ENCODE results near the gene SORL1.
A peak's percentile ranks its signal among the peaks of the same experiment; 100 is the strongest.

The SORL1 gene

DNA sequence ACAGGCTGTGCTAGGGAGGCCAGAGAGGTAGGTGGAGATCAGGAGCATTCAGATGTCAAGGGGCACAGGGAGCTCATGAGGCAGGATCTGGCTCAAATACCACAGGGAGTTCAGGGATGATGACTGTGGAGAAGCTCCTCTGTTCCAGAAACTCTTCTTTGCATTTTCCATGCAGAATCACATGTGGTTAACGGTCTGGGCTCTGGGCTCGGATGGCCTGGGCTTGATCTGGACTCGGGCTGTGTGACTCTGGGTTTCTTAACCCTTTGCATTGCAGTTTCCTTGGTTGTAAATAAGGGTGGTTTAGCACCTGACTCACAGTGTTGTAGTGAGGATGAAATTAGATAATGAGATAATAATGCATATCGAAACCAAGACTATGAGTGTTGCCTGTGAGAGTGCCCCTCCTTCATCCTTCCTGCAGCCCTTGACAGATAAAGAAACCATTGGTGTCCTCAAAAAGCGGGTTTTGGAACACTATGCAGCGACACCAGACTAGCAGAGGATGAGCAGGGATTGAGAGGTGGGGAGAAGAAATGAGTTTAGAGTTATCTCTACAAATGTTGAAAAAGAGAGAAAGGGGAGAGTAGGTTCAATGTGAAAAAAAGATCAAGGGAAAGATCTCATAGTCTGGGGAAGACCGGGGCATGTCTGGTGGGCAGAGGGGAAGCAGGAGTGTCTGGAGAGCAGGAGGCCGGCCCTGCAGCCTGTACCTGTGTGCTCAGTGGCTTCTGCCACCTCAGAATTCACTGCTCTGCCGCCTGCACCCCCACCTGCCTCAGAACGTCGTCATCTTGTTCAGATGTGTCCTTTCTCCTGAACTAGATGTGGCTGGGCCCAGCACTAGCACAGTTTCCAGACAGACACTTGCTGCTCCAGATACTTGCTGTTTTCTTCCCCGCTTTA lies 198.5 kb downstream of the SORL1 start:
- FAIRE-seq: peak; percentile 81
- TF ChIP-seq TAF1 (IDR thresholded peaks at IDR 0.05; ENCODE audit: borderline replicate concordance, low read depth, low read length): no peak
- TF ChIP-seq POLR2AphosphoS5 (IDR thresholded peaks at IDR 0.05; ENCODE audit: low read depth, low read length): no peak
- no peak for TF ChIP-seq POLR2A (IDR thresholded peaks at IDR 0.05; ENCODE audit: low read depth, low read length)
- no peak for DNase-seq (ENCODE audit: insufficient read length)

DNA sequence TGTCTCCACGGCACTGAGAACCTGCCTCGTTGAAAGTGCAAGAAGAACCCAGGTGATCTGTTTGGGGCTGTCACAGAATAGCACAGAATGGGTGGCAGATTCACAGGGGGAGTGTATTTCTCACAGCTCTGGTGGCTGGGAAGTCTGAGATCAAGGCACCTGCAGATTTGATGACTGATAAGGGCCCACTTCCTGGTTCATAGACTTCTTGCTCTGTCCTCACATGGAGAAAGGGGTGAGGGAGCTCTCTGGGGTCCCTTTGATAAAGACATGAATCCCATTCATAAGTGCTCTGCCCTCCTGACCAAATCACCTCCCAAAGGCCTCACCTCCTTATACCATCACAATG lies 199.1 kb downstream of the SORL1 start:
- no peak for DNase-seq (ENCODE audit: insufficient read length)
- TF ChIP-seq TAF1 (IDR thresholded peaks at IDR 0.05; ENCODE audit: borderline replicate concordance, low read depth, low read length): no peak
- no peak for TF ChIP-seq POLR2AphosphoS5 (IDR thresholded peaks at IDR 0.05; ENCODE audit: low read depth, low read length)
- no peak for TF ChIP-seq POLR2A (IDR thresholded peaks at IDR 0.05; ENCODE audit: low read depth, low read length)
- FAIRE-seq: peak; percentile 33

DNA sequence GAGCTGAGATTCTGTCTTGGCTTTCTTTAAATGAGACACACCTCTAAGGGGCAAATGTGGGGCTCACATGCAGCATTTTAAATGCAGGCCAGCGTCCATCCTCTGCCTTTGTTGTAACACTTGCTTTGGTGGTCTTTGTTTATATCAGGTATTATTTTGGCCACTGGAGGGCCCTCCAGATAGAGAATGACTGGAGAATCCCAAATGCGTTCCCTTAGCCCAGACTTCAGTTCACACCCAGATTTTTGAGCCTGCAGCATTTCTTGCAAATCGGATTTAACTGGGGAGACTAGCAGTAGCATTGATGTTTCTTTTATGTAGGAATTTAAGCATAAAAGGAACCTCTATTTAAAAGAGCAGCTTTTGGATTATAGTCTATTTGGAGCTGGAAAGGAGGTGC lies 200.9 kb downstream of the SORL1 start:
- DNase-seq (ENCODE audit: insufficient read length): no peak
- no peak for FAIRE-seq

DNA sequence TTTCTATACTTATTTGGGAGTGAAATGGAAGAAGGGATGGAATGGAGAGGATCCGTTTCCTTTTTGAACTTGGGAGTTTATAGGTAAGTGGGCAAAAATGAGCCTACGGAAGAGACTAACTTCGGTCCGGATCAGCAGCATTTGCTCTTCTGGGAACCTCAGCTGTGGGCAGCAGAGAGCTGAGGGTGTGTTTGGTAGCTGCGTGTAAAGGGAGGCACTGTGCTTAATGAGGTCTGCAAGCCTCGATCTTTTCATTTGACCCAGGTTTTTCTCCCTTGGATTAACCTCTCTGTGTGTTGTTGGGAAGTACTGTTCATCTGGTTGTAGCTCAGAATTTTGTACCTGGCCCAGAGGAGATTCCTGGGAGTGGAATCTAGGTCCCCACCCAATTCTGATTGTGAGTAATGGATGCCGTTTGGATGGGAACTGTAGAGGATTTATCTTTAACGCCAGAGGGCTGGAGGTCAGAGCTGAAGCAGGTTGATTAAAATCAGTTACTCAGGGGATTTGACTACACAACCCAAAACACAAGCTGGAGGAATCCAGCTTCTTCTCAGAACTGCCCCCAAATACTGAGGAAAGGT lies 202.2 kb downstream of the SORL1 start:
- FAIRE-seq: no peak
- TF ChIP-seq TAF1 (IDR thresholded peaks at IDR 0.05; ENCODE audit: borderline replicate concordance, low read depth, low read length) (no peak), POLR2A (IDR thresholded peaks at IDR 0.05; ENCODE audit: low read depth, low read length) (no peak), POLR2AphosphoS5 (IDR thresholded peaks at IDR 0.05; ENCODE audit: low read depth, low read length) (no peak)

More for the DNA sequence above, 200.9 kb downstream of the SORL1 start:
- TF ChIP-seq POLR2AphosphoS5 (IDR thresholded peaks at IDR 0.05; ENCODE audit: low read depth, low read length) (no peak), TAF1 (IDR thresholded peaks at IDR 0.05; ENCODE audit: borderline replicate concordance, low read depth, low read length) (no peak)

DNA sequence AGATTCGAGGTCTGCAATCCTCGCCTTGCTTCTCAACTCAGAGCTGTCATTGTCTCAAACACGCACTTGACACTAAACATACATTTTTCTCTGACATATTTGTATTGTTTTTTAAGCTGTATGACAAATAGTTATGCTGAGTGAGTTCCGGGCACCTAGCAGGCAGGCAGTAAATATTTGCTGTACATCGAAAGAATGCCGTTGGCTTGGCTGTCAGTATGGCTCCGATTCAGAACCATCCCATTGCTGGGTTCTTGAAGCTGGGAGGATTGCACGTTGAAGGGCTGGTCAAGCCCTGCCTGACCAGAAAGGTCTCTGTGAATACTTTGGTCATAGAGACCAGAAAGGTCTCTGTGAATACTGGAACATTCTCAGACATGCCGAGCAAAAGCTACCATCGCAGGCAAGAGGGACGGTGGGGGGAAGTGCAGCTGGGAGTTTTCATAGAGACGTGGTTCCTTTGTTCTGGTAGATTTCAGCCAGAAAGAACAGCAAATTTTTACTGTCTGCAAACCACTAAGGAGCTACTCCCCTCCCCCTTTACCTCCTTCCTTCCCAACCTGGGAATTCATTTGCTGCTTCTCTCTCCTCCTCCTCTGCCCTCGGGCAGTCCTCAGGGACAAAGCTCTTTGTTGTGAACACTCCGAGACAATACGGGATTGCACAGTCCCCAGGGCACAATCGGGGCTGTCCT lies 202.9 kb downstream of the SORL1 start:
- TF ChIP-seq POLR2AphosphoS5 (IDR thresholded peaks at IDR 0.05; ENCODE audit: low read depth, low read length) (no peak), TAF1 (IDR thresholded peaks at IDR 0.05; ENCODE audit: borderline replicate concordance, low read depth, low read length) (no peak), POLR2A (IDR thresholded peaks at IDR 0.05; ENCODE audit: low read depth, low read length) (no peak)
- FAIRE-seq (no peak), DNase-seq (ENCODE audit: insufficient read length) (no peak)

More for the DNA sequence above, 202.2 kb downstream of the SORL1 start:
- DNase-seq (ENCODE audit: insufficient read length): no peak

DNA sequence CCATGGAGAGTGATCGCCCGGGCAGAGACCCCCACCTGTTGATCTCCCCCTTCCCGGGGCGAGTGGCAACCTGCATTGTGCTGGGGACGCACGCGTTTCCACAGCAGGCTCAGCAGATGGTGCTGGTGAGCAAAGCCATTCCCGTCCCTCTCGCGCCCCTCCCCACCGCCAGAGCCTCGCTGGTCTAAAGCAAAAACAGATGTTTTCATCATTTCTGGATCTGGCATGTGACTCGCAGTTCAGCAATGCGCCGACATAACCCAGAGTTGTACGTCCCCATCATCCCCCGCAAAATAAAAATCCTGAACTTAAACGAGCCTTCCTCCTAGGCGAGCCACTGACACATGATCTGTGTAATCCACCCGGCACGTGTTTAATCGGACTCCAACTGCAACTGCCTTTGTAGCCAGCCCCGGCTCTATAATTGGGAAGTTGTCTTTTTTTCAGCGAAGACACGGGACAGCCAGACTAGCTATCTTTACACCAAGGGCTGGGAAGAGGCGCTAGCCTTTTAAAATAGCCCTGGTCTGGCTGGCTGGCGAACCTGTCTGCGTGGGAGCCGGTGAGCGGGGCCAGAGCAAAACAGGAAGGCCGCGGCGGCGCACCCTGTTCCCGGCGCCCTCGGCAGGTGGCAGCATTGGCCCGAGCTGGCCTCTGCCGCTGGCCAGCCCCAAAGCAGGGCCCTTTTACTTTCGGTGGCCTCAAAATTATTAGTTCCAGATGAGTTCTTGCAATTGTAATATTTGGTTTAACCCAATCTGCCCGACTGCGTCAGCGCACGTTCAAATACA lies 203.6 kb downstream of the SORL1 start:
- FAIRE-seq (peak; percentile 98), DNase-seq (ENCODE audit: insufficient read length) (peak; percentile 81)
- TF ChIP-seq POLR2A (IDR thresholded peaks at IDR 0.05; ENCODE audit: low read depth, low read length): no peak
- TF ChIP-seq POLR2AphosphoS5 (IDR thresholded peaks at IDR 0.05; ENCODE audit: low read depth, low read length): no peak
- no peak for TF ChIP-seq TAF1 (IDR thresholded peaks at IDR 0.05; ENCODE audit: borderline replicate concordance, low read depth, low read length)

DNA sequence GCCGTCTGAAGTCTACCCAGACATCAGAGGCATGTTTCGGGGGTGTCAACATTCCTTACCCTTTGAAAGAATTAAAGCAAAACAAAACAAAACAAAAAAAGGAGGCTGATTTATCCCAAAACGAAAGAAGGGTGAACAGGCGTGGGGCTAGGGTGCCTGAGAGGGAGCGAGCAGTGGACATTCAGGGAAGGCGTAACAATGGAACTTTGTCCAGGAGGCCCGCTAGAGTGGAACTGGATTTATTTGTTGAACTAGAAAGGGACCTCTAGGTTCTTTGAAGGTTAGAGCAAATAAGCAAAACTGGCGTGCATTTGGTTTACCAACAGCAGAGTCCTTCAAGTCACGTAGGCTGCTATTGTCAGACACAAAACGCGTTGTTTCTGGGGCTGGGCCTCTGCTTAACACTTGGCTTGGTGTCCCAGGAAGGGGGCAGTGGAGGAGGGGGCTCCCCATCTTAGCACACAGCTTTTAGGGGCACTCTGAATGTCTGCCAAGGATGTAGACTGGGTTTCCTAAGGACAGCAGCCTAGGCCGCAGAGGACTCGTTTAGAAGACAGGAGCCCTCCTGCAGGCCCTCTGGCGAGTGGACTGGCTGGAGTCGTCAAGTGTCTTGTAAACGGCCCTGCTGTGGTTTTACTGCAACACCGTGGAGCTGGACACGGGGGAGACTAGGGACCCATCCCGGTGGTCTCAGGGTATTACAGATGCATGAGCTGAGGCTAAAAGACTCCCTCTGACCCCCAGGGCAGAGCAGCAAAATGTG lies 204.4 kb downstream of the SORL1 start:
- FAIRE-seq: peak; percentile 53
- DNase-seq (ENCODE audit: insufficient read length): no peak
- TF ChIP-seq TAF1 (IDR thresholded peaks at IDR 0.05; ENCODE audit: borderline replicate concordance, low read depth, low read length): no peak
- TF ChIP-seq POLR2AphosphoS5 (IDR thresholded peaks at IDR 0.05; ENCODE audit: low read depth, low read length): no peak
- TF ChIP-seq POLR2A (IDR thresholded peaks at IDR 0.05; ENCODE audit: low read depth, low read length): no peak

DNA sequence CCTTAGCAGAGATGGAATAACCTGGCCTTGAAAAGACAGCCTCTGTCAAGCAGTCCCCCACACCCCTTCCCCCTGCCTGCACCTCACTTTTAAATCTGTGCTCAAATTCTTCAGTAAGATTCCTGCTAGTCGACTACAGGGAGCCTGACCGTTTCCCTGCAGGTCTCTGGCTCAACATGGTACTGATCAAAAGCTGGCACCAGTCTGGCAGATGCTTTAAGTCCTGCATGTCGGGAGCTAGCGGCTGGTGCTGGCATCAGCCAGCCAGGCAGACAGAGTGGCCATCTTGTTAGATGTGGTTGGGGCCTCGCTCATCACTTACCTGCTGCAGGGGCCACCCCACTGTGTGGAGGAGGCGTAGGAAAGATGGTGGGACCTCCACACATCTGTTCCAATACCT lies 205.0 kb downstream of the SORL1 start:
- TF ChIP-seq TAF1 (IDR thresholded peaks at IDR 0.05; ENCODE audit: borderline replicate concordance, low read depth, low read length) (no peak), POLR2AphosphoS5 (IDR thresholded peaks at IDR 0.05; ENCODE audit: low read depth, low read length) (no peak), POLR2A (IDR thresholded peaks at IDR 0.05; ENCODE audit: low read depth, low read length) (no peak)
- DNase-seq (ENCODE audit: insufficient read length): no peak
- FAIRE-seq: no peak

DNA sequence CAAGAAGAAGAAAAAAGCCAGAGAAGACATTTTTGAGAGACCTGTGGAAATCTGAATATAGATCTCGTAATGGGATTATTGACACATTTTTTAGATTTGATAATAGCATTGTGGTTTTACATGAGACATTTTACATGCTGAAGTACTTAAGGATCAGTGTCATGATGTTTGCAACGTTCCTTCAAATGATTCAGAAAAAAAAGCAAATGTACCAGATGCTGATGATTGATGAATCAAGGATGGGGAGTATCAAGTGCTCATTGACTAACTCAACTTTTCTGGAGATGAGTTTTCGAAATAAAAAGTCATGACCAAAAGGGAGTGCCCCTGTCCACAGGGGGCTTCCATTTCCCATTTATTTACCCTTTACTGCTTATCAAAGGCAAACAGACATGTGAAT lies 207.7 kb downstream of the SORL1 start:
- TF ChIP-seq POLR2AphosphoS5 (IDR thresholded peaks at IDR 0.05; ENCODE audit: low read depth, low read length): no peak
- TF ChIP-seq TAF1 (IDR thresholded peaks at IDR 0.05; ENCODE audit: borderline replicate concordance, low read depth, low read length): no peak
- no peak for TF ChIP-seq POLR2A (IDR thresholded peaks at IDR 0.05; ENCODE audit: low read depth, low read length)
- DNase-seq (ENCODE audit: insufficient read length) (no peak), FAIRE-seq (no peak)

DNA sequence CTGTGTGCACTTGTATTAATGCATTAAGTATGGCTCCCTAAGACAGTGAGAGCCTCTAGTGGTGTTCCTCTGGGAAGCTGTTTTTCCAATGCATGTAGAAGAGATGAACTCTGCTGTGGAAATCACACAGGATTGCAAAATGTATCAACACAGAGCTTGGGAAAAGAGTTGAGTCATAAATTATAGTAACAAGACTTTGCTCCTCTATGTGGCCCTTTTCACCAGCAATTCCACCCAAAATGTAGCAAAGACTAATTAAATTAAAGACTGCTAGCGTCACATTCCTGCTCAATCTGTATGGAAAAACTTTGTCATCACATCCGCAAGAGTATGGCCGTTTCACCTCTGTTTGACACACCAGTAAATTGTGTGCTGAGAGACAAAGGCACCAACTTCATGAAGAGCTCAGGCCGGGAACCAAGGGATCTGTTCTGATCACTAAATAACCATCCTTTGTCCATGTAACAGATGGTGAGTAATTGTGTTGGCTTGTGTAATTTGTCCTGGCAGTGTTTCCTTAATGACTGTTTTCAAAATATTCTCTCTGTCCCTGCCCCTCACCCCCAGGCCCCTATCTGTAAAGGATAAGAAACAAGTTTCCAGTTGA lies 209.9 kb downstream of the SORL1 start:
- TF ChIP-seq TAF1 (IDR thresholded peaks at IDR 0.05; ENCODE audit: borderline replicate concordance, low read depth, low read length) (no peak), POLR2A (IDR thresholded peaks at IDR 0.05; ENCODE audit: low read depth, low read length) (no peak), POLR2AphosphoS5 (IDR thresholded peaks at IDR 0.05; ENCODE audit: low read depth, low read length) (no peak)
- DNase-seq (ENCODE audit: insufficient read length) (no peak), FAIRE-seq (no peak)
